HL-60/S4 (cell line): ENCODE data around the gene COLEC11.

ENCODE experiments used
- in situ Hi-C: fragments of 300-500 bp; cut with MboI; formaldehyde crosslinking; loops from 2 replicates; pipeline ENCODE4 v1.14.3; 2022; ENCODE audit warnings: low sequenced_read_pairs

The COLEC11 gene

DNA sequence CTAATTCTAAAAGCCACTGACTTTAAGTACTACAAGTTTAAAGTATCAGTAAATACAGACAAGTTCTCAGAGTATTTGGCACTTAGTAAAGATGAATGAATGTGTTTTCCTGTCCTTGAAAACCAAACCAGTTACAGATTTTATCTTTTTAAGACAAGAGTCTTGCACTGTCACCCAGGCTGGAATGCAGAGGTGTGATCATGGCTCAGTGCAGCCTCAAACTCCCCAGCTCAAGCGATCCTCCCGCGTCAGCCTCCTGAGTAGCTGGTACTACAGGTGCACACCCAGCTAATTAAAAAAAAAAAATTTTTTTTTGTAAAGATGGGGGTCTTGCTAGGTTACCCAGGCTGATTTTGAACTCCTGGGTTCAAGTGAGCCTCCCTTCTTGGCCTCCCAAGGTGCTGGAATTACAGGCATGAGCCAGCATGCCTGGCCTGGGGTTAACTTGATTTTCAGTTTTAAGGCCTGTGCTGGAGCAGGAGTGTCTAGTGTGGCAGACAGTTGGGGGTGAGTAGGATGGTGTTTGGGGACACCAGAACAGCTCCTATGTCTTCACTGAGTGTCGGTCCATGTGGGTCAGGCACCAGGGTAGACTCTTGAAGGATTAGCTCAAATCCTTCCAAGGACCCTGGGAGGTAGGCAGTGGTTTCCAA, 10.2 kb upstream of the COLEC11 start:
- in situ Hi-C loops = no loop called here

- in situ Hi-C loops = no loop called here
These were observed 9.4 kb upstream of the COLEC11 start for GRCh38 chr2:3585261-3586109.

DNA sequence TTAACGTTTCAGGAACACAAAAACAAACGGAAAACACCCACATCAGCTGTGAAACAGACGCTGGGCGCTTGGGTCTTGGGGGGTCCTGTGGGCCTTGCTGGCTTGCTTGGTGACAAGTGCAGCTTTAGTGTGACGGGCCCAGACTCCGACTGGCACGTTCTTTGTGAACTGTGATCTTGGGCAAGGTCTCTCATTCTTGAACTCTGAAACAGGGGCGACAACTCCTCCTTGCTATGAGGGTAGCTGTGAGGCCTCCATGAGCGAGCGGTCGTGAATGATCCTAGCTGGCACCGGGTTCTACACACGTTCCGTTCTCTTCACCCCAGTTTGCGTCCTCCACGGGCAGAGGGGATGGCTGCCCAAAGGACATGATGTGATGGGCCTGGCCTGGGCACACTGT, 8.7 kb upstream of the COLEC11 start:
- in situ Hi-C loops = no loop called here

DNA sequence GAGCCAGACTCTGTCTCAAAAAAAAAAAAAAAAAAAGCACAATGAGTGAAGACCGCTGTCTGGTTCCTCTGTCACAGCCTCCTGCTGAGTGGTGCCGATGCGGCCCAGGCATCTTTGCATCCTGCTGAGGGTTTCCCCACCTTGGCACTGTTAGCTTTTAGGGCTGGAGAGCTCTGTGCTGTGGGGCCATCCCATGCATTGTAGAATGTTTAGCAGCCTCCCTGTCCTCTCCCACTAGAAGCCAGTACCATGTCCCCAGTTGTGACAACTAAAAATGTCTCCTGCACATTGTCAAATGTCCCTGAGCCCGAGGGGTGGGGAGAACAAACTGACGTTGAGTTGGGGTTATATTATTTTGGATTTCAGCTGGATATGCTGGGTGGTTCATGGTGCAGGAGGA, 7.9 kb upstream of the COLEC11 start:
- in situ Hi-C loops = no loop called here

DNA sequence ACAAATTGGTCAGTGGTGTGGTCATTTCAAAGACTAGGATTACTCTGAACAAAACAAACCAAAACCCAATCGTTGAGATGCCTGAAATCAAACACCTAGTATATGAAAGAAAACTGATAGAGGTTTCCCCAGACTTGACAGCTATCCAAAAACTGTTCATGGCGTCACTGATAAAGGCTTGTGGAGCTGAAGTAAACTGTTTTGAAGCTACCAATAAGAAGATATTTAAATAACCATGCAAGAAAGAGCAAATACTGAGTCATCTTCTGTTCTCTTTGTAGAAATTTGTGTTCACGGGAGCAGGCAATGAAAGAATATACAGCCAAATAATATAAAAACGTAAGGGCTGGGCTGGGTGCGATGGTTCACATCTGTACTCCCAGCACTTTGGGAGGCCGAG, 7.5 kb upstream of the COLEC11 start:
- in situ Hi-C loops = no loop called here

DNA sequence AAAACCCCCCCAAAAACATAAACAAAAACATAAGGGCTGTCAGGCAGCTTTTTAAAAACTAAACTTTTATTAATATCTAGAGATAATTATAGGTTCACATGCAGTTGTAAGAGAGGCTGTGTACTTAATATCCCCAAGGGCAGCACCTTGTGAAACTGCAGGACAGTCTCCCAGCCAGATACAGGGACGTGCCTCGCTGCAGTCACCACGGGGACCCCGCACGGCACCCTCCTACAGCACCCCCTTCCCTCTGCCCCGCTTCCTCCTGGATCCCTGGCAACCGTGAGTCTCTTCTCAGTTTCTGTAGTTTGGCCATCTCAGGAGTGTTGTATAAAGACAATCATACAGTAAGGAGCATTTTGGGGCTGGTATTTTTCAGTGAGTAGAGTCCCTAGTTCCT, 6.8 kb upstream of the COLEC11 start:
- in situ Hi-C loops = no loop called here

- in situ Hi-C loops = no loop called here
These were observed 5.8 kb upstream of the COLEC11 start for GRCh38 chr2:3589086-3589485.

- in situ Hi-C loops = no loop called here
These were observed 492 bp downstream of the COLEC11 start for GRCh38 chr2:3595404-3595803.

DNA sequence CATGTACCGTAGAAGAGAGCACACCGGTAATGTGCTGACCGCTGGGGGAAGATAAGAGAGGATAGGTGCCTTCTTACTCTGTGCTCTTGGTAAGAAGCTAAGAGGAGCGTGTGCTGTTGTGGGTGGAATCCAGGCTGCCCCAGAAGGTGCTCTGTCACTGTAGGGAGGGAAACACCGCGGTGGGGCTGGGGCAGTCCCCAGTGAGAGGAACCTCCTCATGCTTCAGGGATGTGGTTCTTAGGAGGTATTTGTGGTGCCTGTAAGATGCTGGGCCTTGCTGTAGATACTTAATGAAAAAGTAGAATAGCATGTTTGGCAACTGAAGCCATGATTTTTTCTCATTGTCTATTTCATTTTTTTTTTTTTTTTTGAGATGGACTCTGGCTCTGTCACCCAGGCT, 1.1 kb downstream of the COLEC11 start:
- in situ Hi-C loops = no loop called here

GRCh38 chr2:3596901-3597417, 2.0 kb downstream of the COLEC11 start:
- in situ Hi-C loops = no loop called here

- in situ Hi-C loops = no loop called here
These were observed 2.7 kb downstream of the COLEC11 start for GRCh38 chr2:3597567-3597966.

DNA sequence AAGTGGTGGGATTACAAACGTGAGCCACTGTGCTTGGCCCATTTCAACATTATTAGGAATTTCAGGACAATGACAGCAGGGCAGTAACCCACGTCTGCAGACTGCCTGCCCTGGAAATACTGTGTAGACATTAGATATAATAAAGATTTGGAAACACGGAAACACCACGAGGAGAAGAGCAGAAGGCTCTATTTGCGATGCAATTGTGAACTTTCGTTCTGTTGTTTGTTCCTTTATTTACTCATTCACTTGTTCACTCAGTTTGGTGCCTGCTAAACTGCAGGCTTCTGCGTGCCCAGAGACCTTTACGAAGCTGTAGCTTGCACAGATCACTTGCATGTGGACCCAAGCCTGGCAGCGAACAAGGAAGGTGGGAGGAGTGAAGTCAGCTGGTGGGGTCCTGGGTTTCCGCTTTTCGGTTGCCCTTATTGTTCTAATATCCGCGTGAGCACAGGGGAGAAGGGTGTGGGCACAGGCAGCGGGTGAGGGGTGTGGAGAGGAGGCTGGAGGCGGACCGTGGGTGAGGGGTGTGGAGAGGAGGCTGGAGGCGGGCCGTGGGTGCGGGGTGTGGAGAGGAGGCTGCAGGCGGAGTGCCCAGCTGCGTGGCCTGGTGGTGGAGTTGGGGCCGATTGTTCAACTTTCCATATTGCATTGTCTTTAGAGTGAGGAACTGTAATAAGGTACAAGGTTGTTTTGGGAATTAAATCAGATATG, 3.4 kb downstream of the COLEC11 start:
- in situ Hi-C loops = no loop called here

DNA sequence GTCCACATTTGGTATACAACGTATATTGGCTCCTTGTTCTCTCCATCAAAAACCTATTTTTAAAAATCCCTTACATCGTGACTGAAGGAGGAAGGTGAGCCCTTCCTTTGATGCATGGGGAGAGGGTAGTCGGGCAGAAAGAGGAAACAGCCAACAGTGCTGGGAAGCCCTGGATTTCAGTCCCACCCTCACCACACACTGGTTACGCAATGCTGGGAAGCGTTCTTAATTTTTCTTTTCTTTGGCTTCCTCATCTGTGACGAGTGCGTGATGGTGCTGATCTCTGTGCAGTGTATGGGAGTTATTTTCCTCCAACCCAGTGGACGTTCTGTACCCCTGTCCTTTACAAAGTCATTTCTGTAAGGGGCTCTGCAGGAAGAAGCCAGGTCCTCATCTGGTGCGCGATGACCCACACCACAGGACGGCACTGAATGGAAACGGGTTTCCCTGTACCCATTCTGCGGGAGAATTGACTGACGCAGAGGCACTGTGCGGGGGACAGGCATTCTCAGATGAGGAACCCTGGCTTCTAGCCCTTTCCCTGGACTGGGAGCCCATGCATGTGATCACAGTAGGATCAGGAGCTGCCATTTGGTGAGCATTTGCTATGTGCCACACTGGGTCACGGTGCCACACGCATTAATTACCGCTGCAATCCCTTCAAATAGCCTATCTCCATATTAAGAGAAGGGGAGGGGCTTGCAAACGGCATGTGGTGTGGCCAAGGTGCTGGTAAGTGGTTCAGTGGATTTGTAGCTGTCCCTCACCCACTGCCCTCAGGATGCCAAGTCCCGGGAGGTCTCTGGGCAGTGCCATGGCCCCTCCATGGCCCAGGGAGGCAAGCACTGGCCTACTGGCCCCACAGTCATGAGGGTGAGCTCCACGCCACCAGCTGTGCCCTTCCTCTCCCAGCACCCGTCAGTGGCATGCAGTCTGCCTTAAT, 4.3 kb downstream of the COLEC11 start:
- in situ Hi-C loops = no loop called here

DNA sequence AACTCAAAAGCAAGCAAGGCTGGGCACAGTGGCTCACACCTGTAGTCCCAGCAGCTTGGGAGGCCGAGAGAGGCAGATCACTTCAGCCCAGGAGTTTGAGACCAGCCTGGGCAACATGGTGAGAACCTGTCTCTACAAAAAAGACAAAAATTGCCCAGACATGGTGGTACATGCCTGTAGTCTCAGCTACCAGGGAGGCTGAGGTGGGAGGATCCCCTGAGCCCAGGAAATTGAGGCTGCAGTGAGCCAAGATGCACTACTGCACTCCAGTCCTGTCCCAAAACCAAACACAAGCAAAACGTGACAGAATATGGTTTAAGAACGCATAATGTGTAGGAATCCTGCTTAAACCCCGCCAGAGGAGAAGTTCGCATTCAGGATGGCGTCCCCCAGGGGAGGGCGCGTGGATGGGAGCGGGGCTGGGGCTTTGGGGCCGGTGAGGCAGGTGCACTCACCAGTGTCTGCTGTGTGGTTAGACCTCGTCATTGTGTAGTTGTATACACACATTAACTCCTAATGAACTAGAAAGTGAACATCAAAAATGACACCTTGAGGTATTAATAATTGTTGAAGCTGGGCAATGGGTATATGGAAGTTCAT, 5.4 kb downstream of the COLEC11 start:
- in situ Hi-C loops = no loop called here

DNA sequence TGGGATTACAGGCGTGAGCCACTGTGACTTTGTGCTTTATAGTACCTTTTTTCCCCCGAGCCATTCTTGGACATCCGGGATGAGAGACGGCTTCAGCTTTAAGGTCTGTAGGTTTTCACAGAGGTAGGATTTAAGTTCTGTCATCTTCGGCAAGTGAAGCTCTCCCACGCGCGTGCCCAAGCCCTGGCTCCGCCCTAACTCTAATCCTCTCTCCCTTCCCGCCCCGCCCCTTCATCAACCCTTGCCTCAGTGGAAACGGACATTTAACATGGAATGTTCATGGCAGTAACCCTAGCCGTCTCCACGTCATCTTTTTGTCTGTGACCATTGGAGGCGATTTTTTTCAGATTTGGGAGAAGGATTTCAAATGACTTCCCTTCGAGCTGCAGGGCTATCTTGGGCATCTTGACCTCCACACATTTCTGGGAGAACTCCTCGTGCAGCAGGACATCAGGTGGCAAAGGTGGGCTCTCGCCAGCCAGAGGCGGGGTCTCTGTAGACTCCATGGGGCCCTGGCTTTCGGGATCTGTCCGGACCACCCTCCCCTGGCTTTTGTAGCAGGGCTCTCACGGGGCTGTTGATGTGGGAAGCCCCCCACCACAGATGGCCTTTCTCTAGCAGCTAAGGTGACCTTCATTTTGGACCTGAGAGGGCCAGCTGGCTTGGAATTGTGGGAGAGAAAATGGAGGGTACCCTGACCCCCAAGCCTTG, 6.8 kb downstream of the COLEC11 start:
- in situ Hi-C loops = no loop called here

DNA sequence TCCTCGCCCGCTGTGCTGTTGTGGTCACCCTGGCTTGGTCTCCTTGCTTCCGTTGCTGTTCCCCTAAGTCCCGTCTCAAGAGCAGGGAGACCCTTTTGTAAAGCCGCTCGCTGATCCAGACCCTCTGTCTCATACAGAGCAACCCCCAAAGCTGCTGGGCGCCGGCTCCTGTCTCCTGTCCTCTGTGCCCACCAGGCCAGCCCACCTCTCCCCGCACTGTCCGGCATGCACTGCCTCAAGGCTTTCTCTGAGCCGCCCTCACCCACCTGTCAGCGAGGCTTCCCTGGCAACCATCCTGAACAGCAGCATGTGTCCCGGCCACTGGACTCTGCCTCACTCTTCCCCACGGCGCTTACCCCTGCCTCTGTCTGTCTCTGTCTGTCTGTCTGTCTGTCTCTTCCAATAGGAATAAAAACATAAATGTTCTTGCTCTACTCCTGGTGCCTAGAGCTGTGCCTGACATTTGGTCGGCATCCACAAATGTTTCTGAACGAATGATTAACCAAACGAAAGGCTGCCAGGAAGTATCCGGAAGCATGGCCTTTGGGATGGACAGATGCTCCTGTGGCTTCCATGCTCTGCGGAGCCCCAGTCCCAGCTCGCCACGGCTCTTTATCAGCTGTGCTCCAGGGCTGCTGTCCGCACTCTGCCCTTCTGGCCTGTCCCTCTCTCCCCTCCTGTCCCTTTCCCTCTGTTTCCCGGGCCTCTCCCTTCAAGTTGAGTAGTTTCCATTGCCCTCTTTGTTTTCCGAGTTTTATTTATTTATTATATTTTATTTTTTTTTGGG, 7.8 kb downstream of the COLEC11 start:
- in situ Hi-C loops = no loop called here

DNA sequence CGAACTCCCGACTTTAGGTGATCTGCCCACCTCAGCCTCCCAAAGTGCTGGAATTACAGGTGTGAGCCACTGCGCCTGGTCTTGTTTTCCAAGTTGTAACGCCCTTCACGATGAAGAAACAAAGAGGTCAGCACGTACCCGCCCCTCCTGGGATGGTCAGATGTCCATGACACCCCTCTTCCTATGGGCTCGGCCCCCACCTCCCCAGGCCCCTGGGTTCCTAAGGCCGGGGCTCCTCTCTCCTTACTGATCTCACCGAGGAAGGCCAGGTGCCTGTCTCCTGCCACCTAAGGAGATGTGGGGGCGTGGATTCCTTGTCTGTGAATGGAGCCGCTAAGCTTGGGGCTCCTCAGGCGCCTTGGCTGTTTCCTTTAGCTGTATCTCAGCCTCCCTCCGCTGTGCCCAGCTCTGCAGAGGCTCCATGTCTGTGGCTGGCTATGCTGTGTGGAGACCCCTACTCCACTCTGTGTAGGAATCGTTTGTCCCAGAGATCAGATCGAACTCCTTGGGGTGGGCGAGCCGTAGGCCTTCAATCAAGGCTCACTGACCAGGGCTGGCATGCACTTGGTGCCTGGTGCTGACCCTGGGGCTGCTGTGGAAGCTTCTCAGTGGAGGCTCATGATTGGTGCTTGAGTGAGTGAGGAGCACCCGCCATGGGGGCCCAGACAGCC, 8.8 kb downstream of the COLEC11 start:
- in situ Hi-C loops = no loop called here

DNA sequence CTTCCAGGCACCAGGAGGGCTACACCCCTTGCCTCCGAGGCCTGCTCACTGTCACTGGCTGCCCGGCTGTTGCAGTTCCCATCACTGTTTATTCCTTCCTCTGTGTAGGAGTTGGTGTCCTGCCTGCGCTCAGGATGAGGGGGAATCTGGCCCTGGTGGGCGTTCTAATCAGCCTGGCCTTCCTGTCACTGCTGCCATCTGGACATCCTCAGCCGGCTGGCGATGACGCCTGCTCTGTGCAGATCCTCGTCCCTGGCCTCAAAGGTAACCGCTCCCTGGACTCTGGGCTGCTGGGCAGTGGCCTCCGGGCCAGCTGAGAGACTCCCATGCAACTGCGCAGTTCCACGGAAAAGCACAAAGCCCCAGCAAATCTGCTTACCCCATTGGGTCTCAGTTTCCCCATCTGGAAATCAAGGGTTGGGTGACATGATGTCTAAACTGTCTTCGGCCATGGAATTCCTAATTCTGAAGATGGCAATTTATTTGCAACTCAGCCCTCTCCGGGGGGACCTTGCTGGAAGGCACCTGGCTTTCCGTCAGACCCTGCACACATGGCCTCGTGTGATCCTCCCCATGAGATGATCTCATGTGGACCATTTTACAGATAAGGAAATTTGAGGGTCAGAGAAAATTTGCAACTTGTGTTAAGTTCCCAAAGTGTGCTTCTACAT, 9.4 kb downstream of the COLEC11 start:
- in situ Hi-C loops = no loop called here
